ENCODE data around the gene GPR68.

The GPR68 gene

DNA sequence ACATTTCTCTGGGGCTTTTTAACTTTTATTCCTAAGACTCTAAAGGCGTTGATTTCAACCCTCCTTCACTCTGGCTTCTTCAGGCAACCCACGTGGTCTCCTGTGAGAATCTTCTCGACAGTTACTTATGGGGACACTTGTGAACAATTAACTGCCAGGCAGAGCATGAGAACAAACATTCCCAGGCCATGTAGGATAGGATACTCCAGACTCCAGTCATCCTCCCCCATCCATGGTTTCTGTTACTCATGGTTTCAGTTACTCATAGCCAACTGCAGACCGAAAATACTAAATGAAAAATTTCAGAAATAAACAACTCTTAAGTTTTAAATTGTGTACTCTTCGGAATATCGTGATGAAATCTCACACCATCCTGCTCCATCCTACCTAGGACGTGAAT, 19.5 kb downstream of the GPR68 start:
- no peak for TF ChIP-seq EZH2phosphoT487 (IDR thresholded peaks at IDR 0.05; ENCODE audit: low read depth)
- TF ChIP-seq, protein P1, sequence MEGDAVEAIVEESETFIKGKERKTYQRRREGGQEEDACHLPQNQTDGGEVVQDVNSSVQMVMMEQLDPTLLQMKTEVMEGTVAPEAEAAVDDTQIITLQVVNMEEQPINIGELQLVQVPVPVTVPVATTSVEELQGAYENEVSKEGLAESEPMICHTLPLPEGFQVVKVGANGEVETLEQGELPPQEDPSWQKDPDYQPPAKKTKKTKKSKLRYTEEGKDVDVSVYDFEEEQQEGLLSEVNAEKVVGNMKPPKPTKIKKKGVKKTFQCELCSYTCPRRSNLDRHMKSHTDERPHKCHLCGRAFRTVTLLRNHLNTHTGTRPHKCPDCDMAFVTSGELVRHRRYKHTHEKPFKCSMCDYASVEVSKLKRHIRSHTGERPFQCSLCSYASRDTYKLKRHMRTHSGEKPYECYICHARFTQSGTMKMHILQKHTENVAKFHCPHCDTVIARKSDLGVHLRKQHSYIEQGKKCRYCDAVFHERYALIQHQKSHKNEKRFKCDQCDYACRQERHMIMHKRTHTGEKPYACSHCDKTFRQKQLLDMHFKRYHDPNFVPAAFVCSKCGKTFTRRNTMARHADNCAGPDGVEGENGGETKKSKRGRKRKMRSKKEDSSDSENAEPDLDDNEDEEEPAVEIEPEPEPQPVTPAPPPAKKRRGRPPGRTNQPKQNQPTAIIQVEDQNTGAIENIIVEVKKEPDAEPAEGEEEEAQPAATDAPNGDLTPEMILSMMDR (IDR thresholded peaks at IDR 0.05; ENCODE audit: low read depth, low read length) = no peak
- H3K27me3 ChIP-seq (ENCODE audit: low read depth, low read length) = no peaks in the 10 kb centered on the region
- peaks cover 9% of the 10 kb centered on the region for H3K36me3 ChIP-seq (replicated peaks; ENCODE audit: low read depth, low read length)
- H3K4me3 ChIP-seq (ENCODE audit: low read length) = no peak overlapping the region
- no peaks in the 10 kb centered on the region for H3K79me2 ChIP-seq (ENCODE audit: low read length)
- no peak overlapping the region for H3K4me2 ChIP-seq (ENCODE audit: low read length)
- H3K4me1 ChIP-seq (ENCODE audit: low read length) = peaks cover 29% of the 10 kb centered on the region
- no peaks in the 10 kb centered on the region for H4K20me1 ChIP-seq (ENCODE audit: insufficient read depth, low read length)
- no peak overlapping the region for H3K9ac ChIP-seq (ENCODE audit: low read length)
- no peak overlapping the region for H3K27ac ChIP-seq (ENCODE audit: low read length)
- no peaks in the 10 kb centered on the region for H3K9me3 ChIP-seq (ENCODE audit: insufficient read depth, low read length)
- no peak overlapping the region for H2AFZ ChIP-seq (ENCODE audit: low read depth, low read length)

DNA sequence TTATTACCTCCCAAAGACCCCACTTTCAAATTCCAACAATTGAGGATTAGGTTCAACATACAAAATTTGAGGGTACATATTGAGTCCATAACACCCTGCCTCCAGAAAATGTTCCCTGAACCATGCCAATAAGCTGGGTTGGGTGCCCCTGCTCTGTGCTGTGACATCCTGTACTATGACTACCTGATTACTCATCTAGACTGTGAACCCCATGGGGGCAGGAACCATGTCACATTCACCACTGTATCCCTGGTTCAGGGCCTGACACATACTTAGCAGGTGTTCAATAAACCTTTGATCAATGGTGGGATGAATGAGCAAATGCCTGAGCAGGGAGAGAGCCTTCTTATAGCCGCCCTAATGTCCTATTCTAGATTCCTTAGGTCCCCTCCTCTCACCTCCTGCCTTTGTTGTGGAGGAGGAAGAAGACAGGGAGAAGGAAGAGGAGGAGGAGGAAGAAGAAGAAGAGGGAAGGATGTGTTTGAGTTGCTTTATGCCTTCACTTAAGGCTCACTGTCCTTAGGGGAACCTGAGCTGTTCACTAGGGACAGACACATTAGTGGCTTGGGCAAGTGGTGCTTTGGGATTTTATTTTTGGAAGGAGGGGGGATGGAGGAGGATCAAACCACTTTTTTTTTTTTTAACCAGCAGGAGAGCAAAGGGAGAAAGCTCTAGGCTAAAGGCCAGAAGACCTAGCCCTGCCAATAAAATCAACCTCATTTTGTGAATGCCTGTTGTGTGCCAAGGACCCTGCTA, 21.3 kb downstream of the GPR68 start:
- no peak for TF ChIP-seq EZH2phosphoT487 (IDR thresholded peaks at IDR 0.05; ENCODE audit: low read depth)
- TF ChIP-seq, protein P1 (IDR thresholded peaks at IDR 0.05; ENCODE audit: low read depth, low read length) = no peak

DNA sequence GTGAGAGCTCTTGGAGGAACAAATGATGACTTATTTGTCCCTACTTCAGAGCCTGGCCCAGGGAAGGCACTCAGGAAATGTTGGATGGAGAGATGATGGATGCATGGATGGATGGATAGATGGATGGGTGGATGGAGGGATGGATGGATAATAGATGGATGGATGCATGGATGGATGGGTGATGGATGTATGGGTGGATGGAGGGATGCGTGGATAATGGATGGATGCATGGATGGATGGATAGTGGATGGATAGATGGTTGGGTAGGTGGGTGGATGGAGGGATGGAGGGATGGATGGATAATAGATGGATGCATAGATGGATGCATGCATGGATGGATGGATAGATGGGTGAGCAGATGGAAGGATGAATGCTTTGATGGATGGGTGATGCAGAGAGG, 23.2 kb downstream of the GPR68 start:
- Histone ChIP-seq H3K27ac (ENCODE audit: low read length) (no peak overlapping the region), H3K9ac (ENCODE audit: low read length) (no peak overlapping the region), H2AFZ (ENCODE audit: low read depth, low read length) (no peak overlapping the region), H4K20me1 (ENCODE audit: insufficient read depth, low read length) (no peaks in the 10 kb centered on the region), H3K4me3 (ENCODE audit: low read length) (no peak overlapping the region), H3K27me3 (ENCODE audit: low read depth, low read length) (no peaks in the 10 kb centered on the region), H3K9me3 (ENCODE audit: insufficient read depth, low read length) (no peaks in the 10 kb centered on the region), H3K36me3 (replicated peaks; ENCODE audit: low read depth, low read length) (peaks cover 9% of the 10 kb centered on the region), H3K4me1 (ENCODE audit: low read length) (no peaks in the 10 kb centered on the region), H3K79me2 (ENCODE audit: low read length) (no peaks in the 10 kb centered on the region), H3K4me2 (ENCODE audit: low read length) (no peak overlapping the region)
- TF ChIP-seq, protein P1 (IDR thresholded peaks at IDR 0.05; ENCODE audit: low read depth, low read length) = no peak
- TF ChIP-seq EZH2phosphoT487 (IDR thresholded peaks at IDR 0.05; ENCODE audit: low read depth) = no peak

More for the DNA sequence above, 21.3 kb downstream of the GPR68 start:
- Histone ChIP-seq H3K36me3 (replicated peaks; ENCODE audit: low read depth, low read length) (peaks cover 9% of the 10 kb centered on the region), H3K4me1 (ENCODE audit: low read length) (peaks cover 11% of the 10 kb centered on the region), H3K4me2 (ENCODE audit: low read length) (no peak overlapping the region), H3K27ac (ENCODE audit: low read length) (no peak overlapping the region), H3K27me3 (ENCODE audit: low read depth, low read length) (no peaks in the 10 kb centered on the region), H3K4me3 (ENCODE audit: low read length) (no peak overlapping the region), H4K20me1 (ENCODE audit: insufficient read depth, low read length) (no peaks in the 10 kb centered on the region), H3K79me2 (ENCODE audit: low read length) (no peaks in the 10 kb centered on the region), H3K9ac (ENCODE audit: low read length) (no peak overlapping the region), H3K9me3 (ENCODE audit: insufficient read depth, low read length) (no peaks in the 10 kb centered on the region), H2AFZ (ENCODE audit: low read depth, low read length) (no peak overlapping the region)

DNA sequence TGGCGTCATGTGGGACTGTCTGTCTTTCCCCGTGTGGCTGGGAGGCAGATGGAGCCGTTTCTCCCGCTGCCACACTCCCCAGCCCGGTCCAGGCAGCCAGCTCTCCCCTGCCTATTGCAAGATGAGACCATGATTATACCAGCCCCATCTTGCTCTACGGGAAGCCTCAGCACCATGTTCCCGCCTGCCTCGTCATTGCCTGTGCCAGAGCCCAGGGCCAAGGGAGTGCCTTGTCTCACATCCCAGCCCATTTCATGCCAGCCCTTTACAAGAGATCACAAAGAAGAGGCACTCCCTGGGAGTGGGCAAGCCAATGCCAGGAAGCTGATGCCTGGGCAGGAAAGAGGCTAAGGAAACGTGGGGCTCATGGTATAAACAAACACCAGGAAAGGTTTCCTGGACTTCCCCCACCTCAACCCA, 23.9 kb downstream of the GPR68 start:
- no peak overlapping the region for H3K9ac ChIP-seq (ENCODE audit: low read length)
- H3K36me3 ChIP-seq (replicated peaks; ENCODE audit: low read depth, low read length) = peaks cover 11% of the 10 kb centered on the region
- H2AFZ ChIP-seq (ENCODE audit: low read depth, low read length) = no peak overlapping the region
- no peaks in the 10 kb centered on the region for H3K9me3 ChIP-seq (ENCODE audit: insufficient read depth, low read length)
- no peaks in the 10 kb centered on the region for H3K79me2 ChIP-seq (ENCODE audit: low read length)
- H3K4me3 ChIP-seq (ENCODE audit: low read length) = no peak overlapping the region
- H3K4me2 ChIP-seq (ENCODE audit: low read length) = no peak overlapping the region
- no peaks in the 10 kb centered on the region for H4K20me1 ChIP-seq (ENCODE audit: insufficient read depth, low read length)
- no peak overlapping the region for H3K27ac ChIP-seq (ENCODE audit: low read length)
- H3K4me1 ChIP-seq (ENCODE audit: low read length) = no peaks in the 10 kb centered on the region
- no peaks in the 10 kb centered on the region for H3K27me3 ChIP-seq (ENCODE audit: low read depth, low read length)
- TF ChIP-seq EZH2phosphoT487 (IDR thresholded peaks at IDR 0.05; ENCODE audit: low read depth) = no peak
- TF ChIP-seq, protein P1 (IDR thresholded peaks at IDR 0.05; ENCODE audit: low read depth, low read length) = no peak

Data from OCI-LY3 (cell line).